ENCODE data around the gene IFI44L.
A peak's percentile ranks its signal among the peaks of the same experiment; 100 is the strongest.

Gene IFI44L

DNA sequence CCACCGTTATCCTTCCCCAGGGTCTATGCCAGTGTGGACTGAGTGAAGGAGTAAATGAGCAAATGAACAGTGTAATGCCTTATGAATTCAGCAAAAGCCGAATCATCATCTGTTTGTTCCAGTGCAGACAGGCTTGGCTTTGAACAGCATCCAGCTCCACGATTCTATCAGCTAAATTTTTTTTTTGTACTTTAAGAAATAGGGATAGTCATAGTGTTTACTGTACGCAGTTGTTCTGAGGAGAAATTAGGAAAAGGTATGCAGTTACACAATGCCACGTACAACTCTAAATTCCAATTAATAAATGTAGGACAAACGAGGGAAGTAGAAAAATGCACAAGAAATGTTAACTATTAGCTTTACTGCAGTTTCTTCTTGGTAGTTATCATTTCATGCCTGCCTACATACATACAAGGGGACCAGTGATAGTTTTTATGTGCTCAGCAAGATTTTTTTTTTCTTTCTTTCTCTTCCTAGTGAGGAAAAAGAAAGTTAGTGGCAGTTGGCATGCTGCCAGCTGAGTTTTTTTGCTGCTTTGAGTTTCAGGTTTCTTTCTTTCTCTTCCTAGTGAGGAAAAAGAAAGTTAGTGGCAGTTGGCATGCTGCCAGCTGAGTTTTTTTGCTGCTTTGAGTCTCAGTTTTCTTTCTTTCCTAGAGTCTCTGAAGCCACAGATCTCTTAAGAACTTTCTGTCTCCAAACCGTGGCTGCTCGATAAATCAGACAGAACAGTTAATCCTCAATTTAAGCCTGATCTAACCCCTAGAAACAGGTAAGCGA, at the start of gene IFI44L:
Gene IFI44L, plus strand, starts transcription at position 646 of the 777 bp plus-strand sequence. CDS start 7,468 bp downstream, outside the sequence.
- peaks cover 27% of the 10 kb centered on the region for H3K36me3 Mint-ChIP-seq (ENCODE audit: low read depth)
- peaks cover 48% of the 10 kb centered on the region for H3K4me1 Mint-ChIP-seq (ENCODE audit: low read depth)
- no peaks in the 10 kb centered on the region for H3K9me3 Mint-ChIP-seq
- peaks cover 6% of the 10 kb centered on the region for H3K27me3 Mint-ChIP-seq (ENCODE audit: low read depth)
- H3K4me3 Mint-ChIP-seq: peak within 1 kb of the TSS; percentile 89
- H3K27ac Mint-ChIP-seq: peak within 1 kb of the TSS; percentile 82

DNA sequence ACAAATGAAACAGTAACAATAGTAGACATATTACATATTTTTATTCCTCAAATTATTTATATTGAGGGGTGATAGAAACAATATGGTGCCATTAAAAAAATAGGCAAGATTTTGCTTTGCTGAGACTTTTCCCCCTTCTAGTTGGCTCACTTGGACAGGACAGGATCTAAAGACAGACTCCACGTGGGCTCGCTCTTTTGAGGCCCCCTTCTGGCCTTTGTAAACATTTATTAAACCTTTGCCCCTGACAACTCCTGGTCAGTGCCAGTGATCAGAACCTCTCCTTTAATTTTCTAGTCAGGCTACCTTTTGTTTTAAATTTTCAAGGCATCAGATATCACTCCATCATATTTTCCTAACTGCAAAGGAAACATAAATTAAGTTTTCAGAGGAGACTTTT, 49.7 kb upstream of the IFI44L start:
- Mint-ChIP-seq H3K9me3 (no peaks in the 10 kb centered on the region), H3K36me3 (ENCODE audit: low read depth) (no peaks in the 10 kb centered on the region), H3K4me1 (ENCODE audit: low read depth) (no peaks in the 10 kb centered on the region), H3K27ac (no peak overlapping the region), H3K27me3 (ENCODE audit: low read depth) (no peaks in the 10 kb centered on the region), H3K4me3 (no peak overlapping the region)

DNA sequence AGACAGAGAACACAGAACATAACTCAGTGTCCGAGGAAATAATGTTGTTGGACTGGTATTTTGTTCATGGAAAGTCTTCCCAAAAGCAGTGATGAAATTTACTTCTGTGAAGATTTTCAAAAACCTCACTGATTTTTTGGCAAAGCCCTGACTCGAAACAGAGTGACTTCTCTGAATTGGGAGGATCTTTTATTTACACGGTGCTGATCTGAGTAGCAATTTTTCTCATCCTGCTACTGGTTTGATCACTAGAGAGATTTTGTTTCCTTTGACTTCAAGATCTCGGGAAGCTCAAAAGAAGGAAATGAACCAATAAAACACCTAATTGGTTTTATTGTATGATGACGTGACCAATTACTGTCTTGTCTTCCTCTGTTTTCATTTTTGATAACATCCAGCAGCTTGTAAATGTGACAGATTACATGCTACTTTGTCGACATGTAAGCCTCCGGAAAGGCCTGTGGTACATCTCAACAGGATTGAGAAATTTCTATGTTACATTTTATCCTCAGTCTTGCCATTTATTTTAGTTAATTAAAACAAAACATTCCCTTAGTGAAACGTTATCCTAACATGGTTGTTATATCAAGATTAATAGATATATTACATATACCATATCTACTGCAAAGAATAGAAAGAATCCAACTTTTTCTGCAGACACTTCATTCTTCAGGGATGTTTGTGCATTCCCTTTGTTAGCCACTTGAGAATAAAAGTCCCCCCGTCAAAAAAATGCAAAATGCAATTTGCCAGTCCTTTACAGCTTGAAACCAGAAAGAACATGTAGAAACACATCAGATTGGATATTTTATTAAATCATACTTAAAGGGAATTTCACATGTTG, 42.8 kb upstream of the IFI44L start:
- H3K36me3 Mint-ChIP-seq (ENCODE audit: low read depth): no peaks in the 10 kb centered on the region
- H3K4me3 Mint-ChIP-seq: no peak overlapping the region
- H3K27ac Mint-ChIP-seq: no peak overlapping the region
- no peaks in the 10 kb centered on the region for H3K27me3 Mint-ChIP-seq (ENCODE audit: low read depth)
- no peaks in the 10 kb centered on the region for H3K4me1 Mint-ChIP-seq (ENCODE audit: low read depth)
- H3K9me3 Mint-ChIP-seq: no peaks in the 10 kb centered on the region

DNA sequence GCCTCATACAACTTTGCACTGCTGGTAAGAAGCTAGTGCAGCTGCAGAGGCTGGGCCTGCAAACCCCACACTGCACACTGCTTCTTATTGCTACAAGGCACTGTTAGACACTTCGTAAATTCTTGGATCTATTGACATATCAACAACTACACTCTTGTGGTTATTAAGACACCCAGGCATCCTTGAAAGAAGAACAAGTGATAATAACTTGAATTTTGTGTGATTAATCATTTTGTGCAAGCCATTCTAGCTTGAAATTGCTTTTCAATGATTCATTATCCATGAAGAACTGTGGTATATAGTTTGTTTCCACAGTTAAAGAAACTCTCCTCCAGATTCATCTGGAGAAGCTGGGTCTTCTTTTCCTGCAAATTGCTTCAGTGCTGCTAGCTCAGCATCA, 33.7 kb upstream of the IFI44L start:
- no peaks in the 10 kb centered on the region for H3K4me1 Mint-ChIP-seq (ENCODE audit: low read depth)
- no peak overlapping the region for H3K4me3 Mint-ChIP-seq
- no peak overlapping the region for H3K27ac Mint-ChIP-seq
- no peaks in the 10 kb centered on the region for H3K9me3 Mint-ChIP-seq
- H3K36me3 Mint-ChIP-seq (ENCODE audit: low read depth): no peaks in the 10 kb centered on the region
- no peaks in the 10 kb centered on the region for H3K27me3 Mint-ChIP-seq (ENCODE audit: low read depth)

DNA sequence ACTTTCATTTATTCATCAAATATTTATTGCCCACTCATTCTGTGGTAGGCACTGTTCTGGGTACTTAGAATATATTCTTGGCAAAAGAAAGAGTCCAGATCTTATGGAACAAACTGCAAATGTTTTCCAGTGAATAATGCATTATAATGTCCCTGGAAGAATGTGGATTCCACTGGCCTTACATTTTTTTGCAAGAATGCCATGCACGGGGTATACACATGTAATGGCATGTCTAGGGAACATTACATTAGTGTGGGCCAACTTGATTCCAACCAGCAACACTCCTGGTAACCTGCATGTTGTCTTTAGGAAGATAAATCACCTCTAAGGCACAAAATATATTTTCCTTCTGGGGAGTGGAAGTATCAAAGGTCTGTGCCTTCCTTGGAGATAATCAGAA, 33.0 kb upstream of the IFI44L start:
- Mint-ChIP-seq H3K27me3 (ENCODE audit: low read depth) (no peaks in the 10 kb centered on the region), H3K9me3 (no peaks in the 10 kb centered on the region), H3K36me3 (ENCODE audit: low read depth) (no peaks in the 10 kb centered on the region), H3K4me3 (no peak overlapping the region), H3K4me1 (ENCODE audit: low read depth) (no peaks in the 10 kb centered on the region), H3K27ac (no peak overlapping the region)

DNA sequence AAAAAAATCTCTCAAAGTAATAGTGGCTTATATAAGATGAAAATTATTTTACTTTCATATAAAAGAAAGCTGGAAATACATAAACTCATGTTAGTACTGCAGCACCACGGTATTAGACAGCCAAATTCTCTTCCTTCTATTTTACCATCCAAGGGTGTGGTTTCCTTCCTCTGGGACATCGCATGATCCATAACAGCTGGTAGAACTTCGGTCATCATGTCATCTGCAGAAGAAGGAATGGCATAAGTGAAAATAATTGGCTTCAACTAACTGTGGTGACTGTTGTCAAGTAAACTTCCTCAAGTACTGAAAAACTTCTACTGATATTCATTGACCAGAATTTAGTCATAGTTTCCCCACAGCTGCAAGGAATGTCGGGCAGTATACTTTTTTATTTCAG, 28.3 kb upstream of the IFI44L start:
- Mint-ChIP-seq H3K27ac (no peak overlapping the region), H3K4me1 (ENCODE audit: low read depth) (no peaks in the 10 kb centered on the region), H3K4me3 (no peak overlapping the region), H3K9me3 (no peaks in the 10 kb centered on the region), H3K36me3 (ENCODE audit: low read depth) (no peaks in the 10 kb centered on the region), H3K27me3 (ENCODE audit: low read depth) (peaks cover 6% of the 10 kb centered on the region)

DNA sequence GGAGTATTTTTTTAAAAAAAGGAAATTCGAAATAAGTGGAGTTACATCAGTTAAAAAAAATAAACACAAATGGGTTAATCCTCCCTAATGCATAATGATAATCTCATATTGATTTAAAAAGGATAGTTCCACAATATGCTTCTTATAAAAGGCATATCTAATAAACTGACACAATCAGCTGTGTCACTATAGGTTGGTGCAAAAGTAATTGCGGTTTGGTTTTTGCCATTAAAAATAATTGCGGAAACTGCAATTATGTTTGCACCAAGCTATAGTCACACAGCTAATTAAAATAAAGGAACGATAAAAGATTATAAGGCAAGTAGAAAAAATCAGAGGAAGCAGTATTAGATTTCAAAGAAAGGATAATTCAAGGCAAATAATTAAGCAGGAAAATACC, 21.0 kb upstream of the IFI44L start:
- peaks cover 7% of the 10 kb centered on the region for H3K27me3 Mint-ChIP-seq (ENCODE audit: low read depth)
- H3K9me3 Mint-ChIP-seq: no peaks in the 10 kb centered on the region
- H3K4me1 Mint-ChIP-seq (ENCODE audit: low read depth): no peaks in the 10 kb centered on the region
- no peaks in the 10 kb centered on the region for H3K36me3 Mint-ChIP-seq (ENCODE audit: low read depth)
- H3K4me3 Mint-ChIP-seq: no peak overlapping the region
- H3K27ac Mint-ChIP-seq: no peak overlapping the region

DNA sequence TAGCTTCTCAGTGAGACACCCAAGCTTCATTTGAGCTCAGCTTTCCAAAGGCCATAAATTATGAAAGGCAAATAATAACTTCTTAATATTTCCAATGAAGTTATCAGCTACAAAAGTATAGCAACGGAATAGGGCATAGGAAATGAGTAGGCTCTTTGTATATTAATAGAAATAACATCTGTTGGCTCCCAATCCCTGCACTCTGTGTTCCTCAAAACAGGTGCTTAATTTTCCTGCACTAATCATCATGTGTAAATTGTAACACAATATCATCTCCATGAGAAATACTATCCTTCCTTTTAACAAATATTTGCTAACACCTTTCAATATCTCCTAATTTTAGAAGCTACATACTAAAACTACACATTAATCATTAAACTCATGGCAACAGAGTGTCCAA, 19.2 kb upstream of the IFI44L start:
- Mint-ChIP-seq H3K27ac (no peak overlapping the region), H3K9me3 (no peaks in the 10 kb centered on the region), H3K4me1 (ENCODE audit: low read depth) (no peaks in the 10 kb centered on the region), H3K4me3 (no peak overlapping the region), H3K36me3 (ENCODE audit: low read depth) (no peaks in the 10 kb centered on the region), H3K27me3 (ENCODE audit: low read depth) (peaks cover 7% of the 10 kb centered on the region)

DNA sequence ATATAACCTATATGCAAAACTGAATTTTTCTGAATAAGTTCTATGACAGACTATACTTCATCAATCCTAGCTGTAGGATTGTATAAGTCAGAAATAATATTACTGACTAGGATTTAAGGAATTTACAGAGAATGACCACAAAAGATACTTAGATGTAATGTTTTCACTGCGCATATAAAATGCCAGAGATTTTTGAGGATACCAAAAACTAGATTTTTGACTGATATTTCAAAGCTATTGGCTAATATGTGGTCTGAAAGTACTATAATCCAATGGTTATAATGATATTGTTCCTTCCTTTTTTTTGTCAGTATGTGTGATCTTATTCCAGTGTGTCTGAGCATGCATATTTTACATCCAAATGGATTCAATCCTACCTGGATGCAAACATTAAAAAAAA, 17.0 kb upstream of the IFI44L start:
- H3K4me1 Mint-ChIP-seq (ENCODE audit: low read depth): no peaks in the 10 kb centered on the region
- H3K27ac Mint-ChIP-seq: no peak overlapping the region
- peaks cover 9% of the 10 kb centered on the region for H3K27me3 Mint-ChIP-seq (ENCODE audit: low read depth)

DNA sequence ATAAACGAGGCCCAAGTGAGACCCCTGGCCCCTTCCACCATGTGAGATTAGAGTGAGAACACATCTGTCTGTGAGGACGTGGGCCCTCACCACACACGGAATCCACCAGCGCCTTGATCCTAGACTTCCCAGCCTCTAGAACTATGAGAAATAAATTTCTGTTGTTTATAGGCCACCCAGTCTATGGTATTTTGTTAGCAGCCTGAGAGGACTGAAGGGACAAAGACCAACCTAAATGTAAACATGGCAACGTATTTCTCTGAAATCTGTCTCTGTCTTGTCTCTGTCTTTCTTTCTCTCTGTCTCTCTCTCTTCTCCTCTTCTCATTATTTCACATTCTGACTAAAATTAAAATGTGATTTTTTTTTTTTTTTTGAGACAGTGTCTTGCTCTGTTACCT, 15.6 kb upstream of the IFI44L start:
- Mint-ChIP-seq H3K4me3 (no peak overlapping the region), H3K36me3 (ENCODE audit: low read depth) (no peaks in the 10 kb centered on the region), H3K27ac (no peak overlapping the region), H3K27me3 (ENCODE audit: low read depth) (peaks cover 15% of the 10 kb centered on the region), H3K9me3 (no peaks in the 10 kb centered on the region), H3K4me1 (ENCODE audit: low read depth) (no peaks in the 10 kb centered on the region)

More for the DNA sequence above, 17.0 kb upstream of the IFI44L start:
- Mint-ChIP-seq H3K9me3 (no peaks in the 10 kb centered on the region), H3K36me3 (ENCODE audit: low read depth) (no peaks in the 10 kb centered on the region), H3K4me3 (no peak overlapping the region)

DNA sequence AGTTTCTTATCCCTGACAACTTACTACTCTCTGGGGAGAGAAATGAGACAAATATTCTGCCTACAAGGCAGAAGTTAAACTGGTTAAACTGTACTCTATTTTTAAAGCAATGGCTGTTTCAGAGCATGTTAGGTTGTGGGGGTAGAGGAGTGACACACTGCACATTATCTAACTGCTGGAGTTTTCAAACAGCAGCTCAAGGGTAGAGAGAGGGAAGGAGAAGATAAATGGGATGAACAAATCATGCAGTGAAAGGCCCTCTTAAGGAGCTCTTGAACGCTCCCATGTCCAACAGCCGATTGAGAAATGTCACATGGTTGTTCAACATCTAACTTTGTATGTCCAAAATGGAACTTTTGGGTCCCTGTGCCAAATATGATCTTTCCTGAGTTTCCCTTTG, 14.0 kb upstream of the IFI44L start:
- H3K4me3 Mint-ChIP-seq: no peak overlapping the region
- no peak overlapping the region for H3K27ac Mint-ChIP-seq
- peaks cover 27% of the 10 kb centered on the region for H3K27me3 Mint-ChIP-seq (ENCODE audit: low read depth)
- no peaks in the 10 kb centered on the region for H3K4me1 Mint-ChIP-seq (ENCODE audit: low read depth)
- H3K36me3 Mint-ChIP-seq (ENCODE audit: low read depth): no peaks in the 10 kb centered on the region
- no peaks in the 10 kb centered on the region for H3K9me3 Mint-ChIP-seq

DNA sequence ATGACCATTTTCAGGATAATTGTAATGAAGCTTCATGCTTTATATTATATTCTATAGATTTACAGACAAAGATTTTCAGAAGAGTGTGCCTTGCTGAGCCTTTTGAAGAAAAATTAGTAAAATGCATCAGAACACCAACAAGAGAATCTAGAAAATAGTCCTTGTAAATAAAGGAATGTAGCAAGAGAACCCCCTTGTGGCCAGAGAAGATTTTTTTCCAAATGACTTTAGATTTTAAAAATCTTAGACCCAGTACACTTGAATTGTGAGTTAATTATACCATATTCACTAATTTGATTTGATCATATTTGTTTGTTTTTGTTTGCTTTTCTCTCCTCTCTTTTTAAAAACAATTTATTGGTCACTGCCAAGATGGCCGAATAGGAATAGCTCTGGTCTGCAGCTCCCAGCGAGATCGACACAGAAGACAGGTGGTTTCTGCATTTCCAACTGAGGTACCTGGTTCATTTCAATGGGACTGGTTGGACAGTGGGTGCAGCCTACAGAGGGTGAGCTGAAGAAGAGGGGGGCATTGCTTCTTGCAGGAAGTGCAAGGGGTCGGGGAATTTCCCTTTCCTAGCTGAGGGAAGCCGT, 12.8 kb upstream of the IFI44L start:
- no peak overlapping the region for H3K4me3 Mint-ChIP-seq
- no peak overlapping the region for H3K27ac Mint-ChIP-seq
- H3K9me3 Mint-ChIP-seq: no peaks in the 10 kb centered on the region
- H3K4me1 Mint-ChIP-seq (ENCODE audit: low read depth): no peaks in the 10 kb centered on the region
- peaks cover 33% of the 10 kb centered on the region for H3K27me3 Mint-ChIP-seq (ENCODE audit: low read depth)
- H3K36me3 Mint-ChIP-seq (ENCODE audit: low read depth): no peaks in the 10 kb centered on the region

DNA sequence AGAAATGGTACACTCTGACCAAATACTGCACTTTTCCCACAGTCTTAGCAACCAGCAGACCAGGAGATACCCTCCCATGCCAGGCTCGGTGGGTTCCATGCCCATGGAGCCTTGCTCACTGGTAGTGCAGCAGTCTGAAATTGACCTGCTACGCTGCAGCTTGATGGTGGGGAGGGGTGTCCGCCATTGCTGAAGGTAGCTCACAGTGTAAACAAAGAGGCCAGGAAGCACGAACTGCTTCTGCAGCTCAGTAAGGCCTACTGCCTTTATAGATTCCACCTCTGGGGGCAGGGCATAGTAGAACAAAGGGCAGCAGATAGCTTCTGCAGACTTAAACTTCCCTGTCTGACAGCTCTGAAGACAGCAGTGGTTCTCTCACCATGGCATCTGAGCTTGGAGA, 12.3 kb upstream of the IFI44L start:
- Mint-ChIP-seq H3K4me3 (no peak overlapping the region), H3K36me3 (ENCODE audit: low read depth) (no peaks in the 10 kb centered on the region), H3K27me3 (ENCODE audit: low read depth) (peaks cover 38% of the 10 kb centered on the region)

DNA sequence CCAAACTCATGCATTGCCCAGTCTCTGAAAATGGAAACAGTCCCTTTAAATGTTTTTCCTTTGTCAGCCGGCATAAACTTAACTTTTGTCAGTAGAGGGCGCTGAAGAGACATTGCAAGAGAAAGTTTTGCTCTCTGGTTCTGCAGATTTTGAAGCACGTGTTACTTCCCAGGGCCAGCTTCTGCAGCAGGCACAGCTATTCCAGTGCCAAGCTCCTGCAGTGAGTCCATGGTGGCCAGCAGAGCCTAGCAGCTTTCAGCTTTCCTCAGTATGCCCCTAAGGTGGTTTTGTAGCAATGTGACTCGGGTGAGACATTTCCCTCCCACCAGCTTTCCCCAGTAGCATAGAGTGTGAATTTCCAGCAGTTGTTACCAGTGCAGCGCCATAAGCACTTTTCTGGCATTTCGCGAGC, 2.6 kb upstream of the IFI44L start:
- Mint-ChIP-seq H3K4me3 (peak overlapping the region; percentile 55), H3K36me3 (ENCODE audit: low read depth) (peaks cover 8% of the 10 kb centered on the region), H3K27ac (peak overlapping the region; percentile 71), H3K27me3 (ENCODE audit: low read depth) (peaks cover 15% of the 10 kb centered on the region), H3K4me1 (ENCODE audit: low read depth) (peaks cover 32% of the 10 kb centered on the region), H3K9me3 (no peaks in the 10 kb centered on the region)

More for the DNA sequence above, 12.3 kb upstream of the IFI44L start:
- Mint-ChIP-seq H3K27ac (no peak overlapping the region), H3K4me1 (ENCODE audit: low read depth) (no peaks in the 10 kb centered on the region), H3K9me3 (no peaks in the 10 kb centered on the region)

DNA sequence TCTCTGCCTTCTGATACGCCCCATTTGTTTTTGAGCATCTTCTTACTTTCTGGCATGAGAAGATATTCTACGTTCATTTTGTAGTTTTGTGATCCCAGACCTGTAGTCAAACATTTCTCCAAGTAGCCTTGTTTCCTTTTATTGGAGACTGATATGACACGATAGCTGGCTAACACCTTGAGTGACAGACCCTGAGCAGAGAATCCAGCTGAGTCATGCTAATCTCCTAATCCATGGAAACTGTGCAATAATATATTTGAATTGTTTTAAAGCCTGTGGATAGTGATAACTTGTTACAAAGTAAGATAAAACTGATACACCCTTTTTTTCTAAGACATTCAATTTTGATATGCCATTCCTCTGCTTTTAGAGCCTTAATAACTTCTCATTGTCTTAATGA, 1.2 kb upstream of the IFI44L start:
- peaks cover 10% of the 10 kb centered on the region for H3K27me3 Mint-ChIP-seq (ENCODE audit: low read depth)
- no peaks in the 10 kb centered on the region for H3K9me3 Mint-ChIP-seq
- H3K4me1 Mint-ChIP-seq (ENCODE audit: low read depth): peaks cover 40% of the 10 kb centered on the region
- peak overlapping the region; percentile 89 for H3K4me3 Mint-ChIP-seq
- peak overlapping the region; percentile 82 for H3K27ac Mint-ChIP-seq
- H3K36me3 Mint-ChIP-seq (ENCODE audit: low read depth): peaks cover 17% of the 10 kb centered on the region

Measured in T-helper 1 cell treated with Interleukin-12 subunit alpha and Interleukin-12 subunit beta and Interleukin-4 antibody, amounts not matched to agents 30 μg/mL and 1 μg/mL, for 36 hours (primary cell).